Psoas muscle (tissue), 8 donors: Measurements from ENCODE around the gene DCBLD2. TPM values are rescaled to one million over a fixed set of nuclear protein-coding genes. Genes with fewer than 3 reads are reported as not detected.

Experiments used
- ATAC-seq, 4 donors: fragments of 200-7000 bp; cut with Tn5 transposase; one replicate each; pipeline ENCODE4 v1.9.1; 2020; ENCODE audit warnings: moderate library complexity in 3 of 4, mild to moderate bottlenecking in 2 of 4
- DNase-seq, 2 donors: peaks; one replicate each; pipeline ENCODE4 v3.0.0-alpha.2; 2020
- H3K27ac ChIP-seq: fragments of 200-600 bp; one replicate; pipeline ENCODE4 v1.8.0; 2022
- H3K27me3 ChIP-seq, 3 donors: fragments of 200-600 bp in 1 of 3; one replicate each; pipeline versions ENCODE4 v1.6.1 to v1.8.0; 2013 to 2022; ENCODE audit warnings: low read length in 2 of 3, mild to moderate bottlenecking in 2 of 3, moderate library complexity in 1 of 3; ENCODE audit not compliant: insufficient read depth in 3 of 3
- H3K36me3 ChIP-seq, 2 donors: fragments of 200-600 bp in 1 of 2; one replicate each; pipeline versions ENCODE4 v1.6.1 to v1.8.0; 2013 to 2022; ENCODE audit warnings: low read depth in 1 of 2, mild to moderate bottlenecking in 1 of 2, moderate library complexity in 1 of 2; ENCODE audit not compliant: insufficient read depth in 1 of 2
- H3K4me1 ChIP-seq: fragments of 200-600 bp; one replicate; pipeline ENCODE4 v1.8.0; 2022
- H3K4me3 ChIP-seq: fragments of 200-600 bp; one replicate; pipeline ENCODE4 v1.8.0; 2022; ENCODE audit warnings: mild to moderate bottlenecking
- H3K9me3 ChIP-seq: fragments of 200-600 bp; one replicate; pipeline ENCODE4 v1.8.0; 2022
- CTCF ChIP-seq: fragments of 200-600 bp; IDR thresholded peaks from one replicate; pipeline ENCODE4 v1.8.0; 2022; ENCODE audit warnings: antibody characterized with exemption
- WGBS, 3 donors: extraction: QIAGEN DNeasy Blood & Tissue Kit; methylation state at CpG; one replicate each; pipeline versions ENCODE4 v1.1.6 to v1.1.7; 2013; 5-methylcytosine and 5-hydroxymethylcytosine counted together
- intact Hi-C, 2 donors: fragments of 100-400 bp; cut with DNase I; formaldehyde crosslinking; loops; one replicate each; pipeline versions ENCODE4 v1.11.0 to v1.14.2; 2022
- polyA plus RNA-seq, 3 donors: library from polyadenylated mRNA; stranded (reverse); fragments of 200-250 nt; gene quantifications; one replicate each; pipeline ENCODE4 v1.2.3, GENCODE V29; 2013
- total RNA-seq, 4 donors: library from RNA; stranded (reverse); fragmentation: NEBNext Ultra II Directional in 2 of 4; extraction: Animal tissue kit (Norgen Biotek cat#: 25700) in 2 of 4; gene quantifications; one replicate each; pipeline versions ENCODE4 v1.2.1 to v1.2.4, GENCODE V29; 2021 to 2023
- donor health status: healthy with polysubstance abuse.
- donor health status: DM: no; HTN: no; CAD: no; lungs with moderate emphysema.
- donor health status: Bipolar disorder and iron deficiency.
- donor health status: healthy.
- donor health status: DM: yes; HTN: yes; CAD: no.
- donor health status: DM: no; HTN: no; CAD: no.
- donor health status: DM: no; HTN: no; CAD: no.
- donor health status: DM: yes; HTN: yes; CAD: no.

The DCBLD2 gene
- total and polyA plus RNA-seq, 7 donors, result 2.9 to 13.9 (median 5.3) TPM

GRCh38 chr3:98912448-98912847, 11.0 kb upstream of the DCBLD2 start:
- TF ChIP-seq CTCF, result no peak
- no peaks in the 10 kb centered on the region for H3K4me1 ChIP-seq
- intact Hi-C loops, result no loop called here
- H3K27ac ChIP-seq, result no peak overlapping the region
- no peaks in the 10 kb centered on the region for H3K36me3 ChIP-seq
- ATAC-seq (no peak), DNase-seq (no peak)
- peaks cover 7% of the 10 kb centered on the region for H3K9me3 ChIP-seq
- no peak overlapping the region for H3K4me3 ChIP-seq
- WGBS, 3 donors, result 82 to 88% (median 84%) methylated on average over 1 of the region's 1 CpG
- H3K27me3 ChIP-seq, result no peaks in the 10 kb centered on the region

GRCh38 chr3:98906230-98906629, 4.7 kb upstream of the DCBLD2 start:
- WGBS, 3 donors, result 77 to 79% (median 77%) methylated on average over 1 of the region's 1 CpG
- Histone ChIP-seq H3K4me1 (peaks cover 6% of the 10 kb centered on the region), H3K9me3 (peaks cover 7% of the 10 kb centered on the region), H3K36me3 (no peaks in the 10 kb centered on the region), H3K27ac (no peak overlapping the region), H3K4me3 (no peak overlapping the region), H3K27me3 (no peaks in the 10 kb centered on the region)
- TF ChIP-seq CTCF, result no peak
- DNase-seq, result no peak
- no peak for ATAC-seq
- intact Hi-C loops, result no loop called here

GRCh38 chr3:98903705-98904481, 2.4 kb upstream of the DCBLD2 start:
- intact Hi-C loops, result loop anchor here in 1 of 2 donors (5.0 kb wide), 1 partner anchor 88 kb away; no protein-coding TSS in a partner anchor
- Histone ChIP-seq H3K27me3 (no peaks in the 10 kb centered on the region), H3K36me3 (no peaks in the 10 kb centered on the region), H3K9me3 (peaks cover 4% of the 10 kb centered on the region), H3K4me3 (no peak overlapping the region), H3K27ac (no peak overlapping the region), H3K4me1 (peaks cover 13% of the 10 kb centered on the region)
- no peak for ATAC-seq
- no peak for TF ChIP-seq CTCF
- WGBS, 3 donors, result 91 to 94% (median 92%) methylated on average over 11 of the region's 11 CpGs
- DNase-seq, result no peak

GRCh38 chr3:98903099-98903498, 1.6 kb upstream of the DCBLD2 start:
- H3K9me3 ChIP-seq, result no peaks in the 10 kb centered on the region
- WGBS, 3 donors, result 58 to 77% (median 76%) methylated on average over 3 of the region's 3 CpGs
- intact Hi-C loops, result loop anchor here in 1 of 2 donors (5.0 kb wide), 1 partner anchor 89 kb away; no protein-coding TSS in a partner anchor
- DNase-seq (no peak), ATAC-seq (no peak)
- H3K4me1 ChIP-seq, result peaks cover 13% of the 10 kb centered on the region
- no peak overlapping the region for H3K4me3 ChIP-seq
- H3K27me3 ChIP-seq, result no peaks in the 10 kb centered on the region
- H3K36me3 ChIP-seq, result no peaks in the 10 kb centered on the region
- no peak overlapping the region for H3K27ac ChIP-seq
- TF ChIP-seq CTCF, result no peak
